Diencephalon (tissue), 1 donor: ENCODE measurements around the gene SERPINB12. TPM values are rescaled to one million over a fixed set of nuclear protein-coding genes. Genes with fewer than 3 reads are reported as not detected.

Experiments used
- total RNA-seq: library from RNA; depleted of rRNA; stranded (reverse); fragments of >200 nt; gene quantifications from one replicate; pipeline ENCODE4 v1.2.3, GENCODE V29; 2014

SERPINB12 gene, protein sequence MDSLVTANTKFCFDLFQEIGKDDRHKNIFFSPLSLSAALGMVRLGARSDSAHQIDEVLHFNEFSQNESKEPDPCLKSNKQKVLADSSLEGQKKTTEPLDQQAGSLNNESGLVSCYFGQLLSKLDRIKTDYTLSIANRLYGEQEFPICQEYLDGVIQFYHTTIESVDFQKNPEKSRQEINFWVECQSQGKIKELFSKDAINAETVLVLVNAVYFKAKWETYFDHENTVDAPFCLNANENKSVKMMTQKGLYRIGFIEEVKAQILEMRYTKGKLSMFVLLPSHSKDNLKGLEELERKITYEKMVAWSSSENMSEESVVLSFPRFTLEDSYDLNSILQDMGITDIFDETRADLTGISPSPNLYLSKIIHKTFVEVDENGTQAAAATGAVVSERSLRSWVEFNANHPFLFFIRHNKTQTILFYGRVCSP
- not detected for total RNA-seq

DNA sequence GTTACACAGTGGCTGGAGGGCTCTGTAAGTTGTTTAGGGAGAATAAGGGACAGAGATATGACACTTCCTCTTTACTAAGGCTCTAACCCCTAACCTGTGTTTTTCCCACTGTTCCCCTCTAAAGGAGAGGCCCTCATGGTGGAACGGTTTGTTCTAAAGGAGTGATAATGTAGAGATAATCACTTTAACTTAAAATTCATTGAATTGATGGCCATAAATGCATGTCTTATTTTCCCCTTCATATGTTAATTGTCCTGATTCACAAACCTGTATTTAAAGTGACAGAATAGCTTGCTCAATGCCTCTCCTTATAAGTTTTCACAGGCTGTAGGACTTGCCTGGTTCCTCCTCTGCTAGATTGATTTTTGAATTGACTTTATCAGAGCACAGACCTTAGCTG, at the start of gene SERPINB12:
Gene SERPINB12, plus strand, starts transcription at position 301 of the 400 bp plus-strand sequence. CDS start 13,791 bp downstream, outside the sequence.

DNA sequence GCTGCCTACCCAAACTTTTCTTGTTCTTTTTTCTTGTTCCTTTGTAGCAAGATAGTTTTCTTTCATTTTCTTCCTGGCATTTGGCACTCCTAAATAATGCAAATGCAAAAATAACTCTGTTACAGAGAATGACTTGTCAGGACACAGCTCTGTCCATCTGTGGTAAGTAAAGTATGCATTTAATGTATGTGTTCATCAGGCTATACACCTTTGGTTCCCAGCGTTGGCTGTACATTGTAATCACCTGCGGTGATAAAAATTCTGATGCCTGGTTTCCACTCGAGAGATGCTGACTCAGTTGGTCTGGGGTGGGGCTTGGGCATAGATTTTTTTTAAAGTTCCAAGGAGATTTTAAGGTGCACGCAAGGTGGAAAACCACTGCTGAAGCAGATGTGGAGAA, 44.8 kb downstream of the SERPINB12 start, which contains the start of gene SERPINB13:
Gene SERPINB13, plus strand, starts transcription at position 378 of the 400 bp plus-strand sequence. CDS start 1,325 bp downstream, outside the sequence.

Other genes with a start within 250 kb of the SERPINB12 start
- 21.2 TPM for gene BCL2, start 222.6 kb upstream of the SERPINB12 start, total RNA-seq
- 17.8 TPM for gene KDSR, start 175.2 kb upstream of the SERPINB12 start, total RNA-seq
- gene VPS4B, start 119.9 kb upstream of the SERPINB12 start, total RNA-seq, result 45.4 TPM
- 0.46 TPM for gene SERPINB5, start 65.4 kb upstream of the SERPINB12 start, total RNA-seq
- gene SERPINB13, start 45.0 kb downstream of the SERPINB12 start, total RNA-seq, result under 0.01 TPM
- gene SERPINB4, start 101.9 kb downstream of the SERPINB12 start, total RNA-seq, result not detected
- not detected for gene SERPINB3, start 119.5 kb downstream of the SERPINB12 start, total RNA-seq
- not detected for gene SERPINB11, start 160.6 kb downstream of the SERPINB12 start, total RNA-seq
- gene SERPINB7, start 233.0 kb downstream of the SERPINB12 start, total RNA-seq, result not detected